ENCODE data around the gene IVL.

The IVL gene

GRCh38 chr1:152951711-152952110 lies 43.4 kb downstream of the IVL start:
- no peak for DNase-seq (ENCODE audit: low read depth, low spot score)

DNA sequence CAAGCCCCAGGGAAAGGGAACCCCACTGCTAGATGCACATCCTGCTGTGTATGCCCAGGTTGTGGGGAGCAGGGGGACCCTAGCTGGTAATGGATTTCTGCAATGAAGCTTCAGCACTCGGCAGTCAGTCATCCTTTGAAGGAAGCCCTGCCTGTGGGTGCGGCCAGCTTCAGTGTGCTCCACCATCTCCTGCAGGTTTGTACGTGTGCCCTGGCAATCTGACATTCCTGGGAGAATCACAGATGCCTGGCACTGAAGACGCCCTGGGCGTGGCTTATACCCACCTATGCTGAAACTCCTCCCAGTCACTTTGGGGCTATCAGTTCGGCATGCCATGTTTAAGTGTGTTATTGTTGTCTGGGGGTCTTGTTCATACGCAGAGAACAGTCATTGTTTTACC lies 45.4 kb downstream of the IVL start:
- DNase-seq (ENCODE audit: low read depth, low spot score), result no peak

DNA sequence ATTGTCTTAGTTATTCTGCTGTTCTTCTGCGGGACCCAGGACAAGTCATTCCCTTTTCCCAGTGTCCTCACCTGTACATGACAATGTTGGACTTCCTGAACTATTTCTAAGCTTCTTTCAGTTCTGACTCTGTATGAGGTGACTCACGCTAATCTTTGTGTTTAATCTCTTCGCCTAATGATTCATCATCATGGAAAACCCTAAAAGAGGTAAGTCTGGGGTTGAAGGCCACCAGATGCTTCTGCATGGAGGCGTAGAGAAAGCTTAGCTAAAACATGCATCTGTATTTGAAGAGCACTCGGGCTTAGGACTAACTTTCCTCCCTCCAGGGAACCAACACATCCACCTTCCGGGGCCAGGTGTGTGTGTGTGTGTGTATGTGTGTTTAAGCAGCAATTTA lies 46.1 kb downstream of the IVL start:
- DNase-seq (ENCODE audit: low read depth, low spot score), result no peak

DNA sequence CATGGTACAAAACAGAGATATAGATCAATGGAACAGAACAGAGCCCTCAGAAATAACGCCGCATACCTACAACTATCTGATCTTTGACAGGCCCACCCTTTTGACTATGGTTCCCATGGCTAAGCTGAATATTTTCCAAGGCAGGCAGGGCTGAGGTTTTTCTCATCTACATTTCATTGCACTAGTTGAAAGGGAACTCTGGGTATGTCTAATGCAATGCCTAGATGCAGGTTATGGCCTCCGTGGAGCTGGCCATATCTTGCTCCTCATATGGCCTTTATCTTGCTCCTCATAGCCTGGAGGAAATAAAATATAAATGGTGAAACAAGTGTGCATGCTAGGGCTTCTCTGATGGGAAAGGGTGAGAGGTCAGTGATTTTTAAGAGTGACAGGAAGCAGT lies 49.2 kb downstream of the IVL start:
- no peak for DNase-seq (ENCODE audit: low read depth, low spot score)

DNA sequence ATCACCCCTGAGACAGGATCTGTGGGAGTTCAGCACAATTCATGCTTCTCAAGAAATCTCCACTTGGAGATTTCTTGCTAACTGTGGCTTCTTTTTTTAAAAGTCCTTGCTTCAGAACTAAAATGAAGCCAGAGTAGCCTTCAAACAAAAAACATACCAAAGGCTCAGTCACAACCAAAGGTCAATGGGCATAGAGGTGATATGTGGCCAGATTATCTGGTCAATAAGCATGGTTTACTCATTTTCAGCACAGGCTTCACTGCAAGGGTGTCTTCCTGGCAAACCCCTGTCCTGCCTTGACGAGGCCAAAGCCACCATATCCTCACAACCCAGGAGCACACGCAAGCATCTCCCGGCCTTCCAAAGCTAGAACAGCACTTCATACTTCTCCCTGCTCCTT lies 50.9 kb downstream of the IVL start:
- DNase-seq (ENCODE audit: low read depth, low spot score), result no peak

GRCh38 chr1:152959801-152960451 lies 51.6 kb downstream of the IVL start:
- no peak for DNase-seq (ENCODE audit: low read depth, low spot score)

DNA sequence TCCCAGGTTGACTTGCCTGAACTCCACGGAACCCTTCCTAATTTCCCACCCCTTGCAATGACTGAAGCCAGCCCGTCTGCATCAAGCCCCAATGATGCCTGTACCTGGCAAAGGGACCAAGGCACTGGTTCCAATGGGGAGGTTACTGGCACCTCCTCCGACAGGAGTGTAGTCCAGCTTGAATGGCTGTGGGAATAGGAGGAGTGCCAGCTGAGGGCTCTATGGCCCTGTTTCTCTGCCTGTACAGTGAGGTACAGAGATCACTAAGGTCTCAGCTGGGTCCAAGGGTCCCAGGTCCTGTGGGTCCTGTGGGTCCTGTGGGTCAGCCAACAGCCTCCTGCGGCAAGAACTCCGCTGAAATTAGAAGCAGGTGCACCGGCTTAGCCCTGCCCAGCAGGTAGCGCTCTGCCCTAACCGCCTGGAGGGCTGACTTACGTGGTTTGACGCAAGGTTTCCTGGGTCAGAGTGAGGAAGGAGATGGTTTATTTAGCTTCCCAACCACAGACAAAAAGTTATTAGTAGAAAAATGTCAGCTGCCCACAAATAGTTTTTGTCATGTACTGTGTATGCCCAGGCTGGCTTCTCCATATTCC lies 52.2 kb downstream of the IVL start:
- DNase-seq (ENCODE audit: low read depth, low spot score), result no peak

Measured in activated naive CD8-positive, alpha-beta T cell treated with anti-CD3 and anti-CD28 coated beads, Interleukin-2, amount 50 U/mL, for 16 hours (primary cell).